HEK293 (cell line): ENCODE measurements around the gene CDK3.

Source experiments
- FEZF1 ChIP-seq: fragments of 450-650 bp; formaldehyde crosslinking; IDR thresholded peaks from 2 replicates; pipeline ENCODE4 v1.5.1; 2016; ENCODE audit warnings: missing biosample characterization, missing genetic modification characterization
- IKZF3 ChIP-seq: fragments of 450-650 bp; IDR thresholded peaks from 2 replicates; pipeline ENCODE4 v1.5.0; 2018; ENCODE audit warnings: missing biosample characterization, mild to moderate bottlenecking, missing genetic modification characterization, moderate library complexity
- KLF17 ChIP-seq: fragments of 450-650 bp; formaldehyde crosslinking; IDR thresholded peaks from 2 replicates; pipeline ENCODE4 v1.5.1; 2016; ENCODE audit warnings: missing biosample characterization, missing genetic modification characterization
- REPIN1 ChIP-seq: fragments of 450-650 bp; formaldehyde crosslinking; IDR thresholded peaks from 2 replicates; pipeline ENCODE4 v1.5.1; 2017; ENCODE audit warnings: missing biosample characterization, missing genetic modification characterization, low read depth
- SCRT2 ChIP-seq: fragments of 450-650 bp; formaldehyde crosslinking; IDR thresholded peaks from 2 replicates; pipeline ENCODE4 v1.5.1; 2016; ENCODE audit warnings: missing biosample characterization, missing genetic modification characterization
- ZBTB1 ChIP-seq: fragments of 450-650 bp; formaldehyde crosslinking; IDR thresholded peaks from 2 replicates; pipeline ENCODE4 v1.5.1; 2016; ENCODE audit warnings: missing biosample characterization, missing genetic modification characterization
- ZEB2 ChIP-seq: fragments of 450-650 bp; formaldehyde crosslinking; IDR thresholded peaks from 2 replicates; pipeline ENCODE4 v1.5.1; 2016; ENCODE audit warnings: missing biosample characterization, missing genetic modification characterization
- ZFP41 ChIP-seq: fragments of 450-650 bp; formaldehyde crosslinking; IDR thresholded peaks from 2 replicates; pipeline ENCODE4 v1.5.1; 2016; ENCODE audit warnings: missing biosample characterization, missing genetic modification characterization, borderline replicate concordance
- ZFP69B ChIP-seq: fragments of 450-650 bp; formaldehyde crosslinking; IDR thresholded peaks from 2 replicates; pipeline ENCODE4 v1.5.1; 2016; ENCODE audit warnings: missing biosample characterization, missing genetic modification characterization
- ZNF19 ChIP-seq: fragments of 450-650 bp; formaldehyde crosslinking; IDR thresholded peaks from 2 replicates; pipeline ENCODE4; 2016; ENCODE audit warnings: missing biosample characterization, missing genetic modification characterization, low read depth
- ZNF211 ChIP-seq: fragments of 450-650 bp; formaldehyde crosslinking; IDR thresholded peaks from 2 replicates; pipeline ENCODE4 v1.5.1; 2016; ENCODE audit warnings: low read depth, missing biosample characterization, missing genetic modification characterization
- ZNF311 ChIP-seq: fragments of 450-650 bp; formaldehyde crosslinking; IDR thresholded peaks from 2 replicates; pipeline ENCODE4 v1.5.1; 2017; ENCODE audit warnings: missing biosample characterization, missing genetic modification characterization, borderline replicate concordance
- ZNF335 ChIP-seq: fragments of 450-650 bp; formaldehyde crosslinking; conservative IDR thresholded peaks from 2 replicates; pipeline ENCODE4 v1.5.1; 2016; ENCODE audit warnings: missing biosample characterization, missing genetic modification characterization
- ZNF518A ChIP-seq: fragments of 450-650 bp; formaldehyde crosslinking; conservative IDR thresholded peaks from 2 replicates; pipeline ENCODE4 v1.5.1; 2016; ENCODE audit warnings: low read depth, missing biosample characterization, missing genetic modification characterization
- ZNF558 ChIP-seq: fragments of 450-650 bp; formaldehyde crosslinking; IDR thresholded peaks from 2 replicates; pipeline ENCODE4 v1.5.1; 2016; ENCODE audit warnings: missing biosample characterization, missing genetic modification characterization
- ZNF600 ChIP-seq: fragments of 450-650 bp; formaldehyde crosslinking; IDR thresholded peaks from 2 replicates; pipeline ENCODE4 v1.5.1; 2016; ENCODE audit warnings: missing biosample characterization, missing genetic modification characterization
- ZNF664 ChIP-seq: fragments of 450-650 bp; formaldehyde crosslinking; IDR thresholded peaks from 2 replicates; pipeline ENCODE4 v1.5.1; 2016; ENCODE audit warnings: missing biosample characterization, missing genetic modification characterization
- ZNF677 ChIP-seq: fragments of 450-650 bp; IDR thresholded peaks from 2 replicates; pipeline ENCODE4 v1.5.0; 2018; ENCODE audit warnings: missing biosample characterization, mild to moderate bottlenecking, missing genetic modification characterization, moderate library complexity
- ZNF707 ChIP-seq: fragments of 450-650 bp; formaldehyde crosslinking; IDR thresholded peaks from 2 replicates; pipeline ENCODE4 v1.5.1; 2016; ENCODE audit warnings: missing biosample characterization, missing genetic modification characterization
- ZSCAN5A ChIP-seq: fragments of 450-650 bp; formaldehyde crosslinking; IDR thresholded peaks from 2 replicates; pipeline ENCODE4 v1.5.1; 2016; ENCODE audit warnings: missing biosample characterization, missing genetic modification characterization

The CDK3 gene

GRCh38 chr17:75976175-75976848 lies 24.3 kb upstream of the CDK3 start (continued):
- 0 out of 2 replicates have a peak, but pooled peaks have one; percentile 12 for TF ChIP-seq ZNF335 (tag by site-specific recombination)
- TF ChIP-seq ZSCAN5A (tag by site-specific recombination) = no peak
- no peak for TF ChIP-seq ZNF707 (tag by site-specific recombination)
- TF ChIP-seq ZNF677 (tag by site-specific recombination) = no peak
- peak; percentile 40; the same call in 1 of the 2 replicates for TF ChIP-seq ZEB2 (tag by site-specific recombination)
- no peak for TF ChIP-seq ZBTB1 (tag by site-specific recombination)
- no peak for TF ChIP-seq ZNF600 (tag by site-specific recombination)
- TF ChIP-seq ZNF664 (tag by site-specific recombination) = 0 out of 2 replicates have a peak, but pooled peaks have one; percentile 26
- TF ChIP-seq KLF17 (tag by site-specific recombination) = no peak
- TF ChIP-seq FEZF1 = no peak
- TF ChIP-seq IKZF3 (tag by site-specific recombination) = no peak
- TF ChIP-seq ZNF211 = no peak
- TF ChIP-seq ZNF311 (tag by site-specific recombination) = no peak
- TF ChIP-seq ZNF19 (tag by site-specific recombination) = no peak
- TF ChIP-seq ZNF518A = no peak
- no peak for TF ChIP-seq REPIN1 (tag by site-specific recombination)
- TF ChIP-seq ZFP69B (tag by site-specific recombination) = no peak; the same call in 1 of the 2 replicates
- peak; percentile 99 for TF ChIP-seq SCRT2
- 0 out of 2 replicates have a peak, but pooled peaks have one; percentile 27 for TF ChIP-seq ZNF558 (tag by site-specific recombination)
- TF ChIP-seq ZFP41 = no peak
